HepG2 (cell line): Measurements from ENCODE around the gene ABCF1. TPM values are rescaled to one million over a fixed set of nuclear protein-coding genes. Genes with fewer than 3 reads are reported as not detected.

Experiments
- ATAC-seq: fragments of 200-7000 bp; cut with Tn5 transposase; 3 replicates; pipeline ENCODE4 v1.9.1; 2020; ENCODE audit warnings: mild to moderate bottlenecking, moderate library complexity
- BruUV-seq: library from RNA; stranded (reverse); fragments of 400-500 nt; replicated peaks from 2 replicates; lab custom pipeline; 2021; lab: Mats Ljungman, UMichigan
- CTCF ChIA-PET: fragments of 300-600 bp; formaldehyde crosslinking; extraction: SDS; loops from one replicate; lab custom pipeline; 2021; ENCODE audit warnings: low total read pairs, inconsistent platforms, low intra/inter-chr PET ratio; lab: Yijun Ruan, JAX
- POLR2A ChIA-PET: fragments of 350-600 bp; sonication (Branson Sonifier 250); formaldehyde crosslinking; loops from one replicate; lab custom pipeline; 2020; ENCODE audit warnings: antibody characterized with exemption, inconsistent platforms; lab: Yijun Ruan, JAX
- DNase-seq: peaks from one replicate; pipeline ENCODE4 v3.0.0-alpha.2; 2015; ENCODE audit warnings: low spot score
- FAIRE-seq: peaks from 3 replicates; lab custom pipeline; 2011; peaks lifted over from hg19 to GRCh38; lab: Jason Lieb, UNC
- H2AFZ ChIP-seq: one replicate; pipeline ENCODE4 v1.6.1; 2011; ENCODE audit warnings: low read length, inconsistent platforms
- H3K27ac ChIP-seq: fragments of 300-600 bp; 3 replicates; pipeline ENCODE4 v1.8.0; 2011; ENCODE audit warnings: mixed run types, mild to moderate bottlenecking, mixed read lengths, low read length, inconsistent platforms; ENCODE audit not compliant: insufficient read depth; ENCODE audit errors: extremely low read length
- H3K27me3 ChIP-seq, 2 experiments: fragments of 200-600 bp in 1 of 2; 2 replicates in 1 of 2; 3 replicates in 1 of 2; pipeline versions ENCODE4 v1.6.0 to v1.8.0; 2011; ENCODE audit warnings: low read length in 2 of 2, mild to moderate bottlenecking in 2 of 2, moderate library complexity in 2 of 2, inconsistent platforms in 1 of 2; ENCODE audit not compliant: insufficient read depth in 2 of 2, control insufficient read depth in 1 of 2
- H3K36me3 ChIP-seq, 2 experiments: fragments of 200-600 bp in 1 of 2; replicated peaks in 1 of 2; 2 replicates in 1 of 2; 3 replicates in 1 of 2; pipeline versions ENCODE4 v1.5.1 to v1.8.0; 2011; ENCODE audit warnings: low read length in 2 of 2, inconsistent platforms in 1 of 2; ENCODE audit not compliant: insufficient read depth in 2 of 2, control insufficient read depth in 1 of 2
- H3K4me1 ChIP-seq: 2 replicates; pipeline ENCODE4 v1.5.1; 2012; ENCODE audit warnings: low read length, inconsistent platforms; ENCODE audit not compliant: insufficient read depth
- H3K4me2 ChIP-seq: 2 replicates; pipeline ENCODE4 v1.6.0; 2011; ENCODE audit warnings: low read depth, low read length, inconsistent platforms
- H3K4me3 ChIP-seq, 3 experiments: fragments of 200-600 bp in 1 of 3; sonication (generic), shearing (Covaris generic) in 1 of 3; replicated peaks in 1 of 3; 2 replicates each; pipeline ENCODE4 v1.5.1; 2011 to 2016; ENCODE audit warnings: low read length in 3 of 3, inconsistent platforms in 2 of 3, low read depth in 2 of 3, mild to moderate bottlenecking in 2 of 3, control low read depth in 1 of 3, mixed read lengths in 1 of 3; ENCODE audit not compliant: insufficient read depth in 1 of 3
- H3K79me2 ChIP-seq: one replicate; pipeline ENCODE4 v1.6.1; 2011; ENCODE audit warnings: low read length, inconsistent platforms; ENCODE audit not compliant: insufficient read depth
- H3K9ac ChIP-seq: 2 replicates; pipeline ENCODE4 v1.6.0; 2011; ENCODE audit warnings: mild to moderate bottlenecking, low read depth, low read length, inconsistent platforms; ENCODE audit not compliant: insufficient read depth
- H3K9me3 ChIP-seq: 2 replicates; pipeline ENCODE4 v1.5.1; 2012; ENCODE audit warnings: mild to moderate bottlenecking, low read length
- H4K20me1 ChIP-seq: 2 replicates; pipeline ENCODE4 v1.6.0; 2011; ENCODE audit warnings: inconsistent platforms, mild to moderate bottlenecking, low read length, moderate library complexity; ENCODE audit not compliant: insufficient read depth
- ATRX ChIP-seq: sonication (generic); formaldehyde crosslinking; IDR thresholded peaks from 2 replicates; pipeline ENCODE4 v1.4.0; 2020; ENCODE audit warnings: missing genetic modification reagents, borderline replicate concordance
- FOXA1 ChIP-seq, 2 experiments: fragments of 450-650 bp in 1 of 2; sonication (generic) in 1 of 2; formaldehyde crosslinking in 1 of 2; IDR thresholded peaks; 2 replicates each; pipeline versions ENCODE4 v1.4.0 to v1.6.1; 2016 to 2020; ENCODE audit warnings: missing genetic modification reagents in 1 of 2
- KLF11 ChIP-seq: IDR thresholded peaks from 2 replicates; pipeline ENCODE4 v1.6.1; 2016; ENCODE audit warnings: missing compliant biosample characterization
- MEF2D ChIP-seq: sonication (generic); formaldehyde crosslinking; IDR thresholded peaks from 2 replicates; pipeline ENCODE4 v1.5.1; 2020; ENCODE audit warnings: mild to moderate bottlenecking, missing genetic modification reagents
- NCOA1 ChIP-seq: sonication (generic); formaldehyde crosslinking; IDR thresholded peaks from 2 replicates; pipeline ENCODE4 v1.9.0; 2021; ENCODE audit warnings: missing genetic modification reagents
- SP5 ChIP-seq: IDR thresholded peaks from 2 replicates; pipeline ENCODE4 v1.6.1; 2016; ENCODE audit warnings: low read depth, borderline replicate concordance
- TFDP2 ChIP-seq: sonication (generic); formaldehyde crosslinking; IDR thresholded peaks from 2 replicates; pipeline ENCODE4 v1.4.0; 2020; ENCODE audit warnings: missing genetic modification reagents
- ZFP41 ChIP-seq: sonication (generic); formaldehyde crosslinking; IDR thresholded peaks from 2 replicates; pipeline ENCODE4 v1.4.0; 2020; ENCODE audit warnings: mild to moderate bottlenecking, missing genetic modification reagents, borderline replicate concordance
- ZNF7 ChIP-seq: IDR thresholded peaks from 2 replicates; pipeline ENCODE4 v1.6.1; 2016; ENCODE audit warnings: missing biosample characterization, missing genetic modification reagents
- ZNF878 ChIP-seq: sonication (generic); formaldehyde crosslinking; IDR thresholded peaks from 2 replicates; pipeline ENCODE4 v1.8.1; 2023; ENCODE audit warnings: mild to moderate bottlenecking, missing genetic modification reagents, moderate library complexity
- WGBS: methylation state at CpG from one replicate; pipeline ENCODE4 v1.1.6; 2017; ENCODE audit warnings: low lambda C conversion rate; 5-methylcytosine and 5-hydroxymethylcytosine counted together
- in situ Hi-C: cut with HindIII; loops from 2 replicates; pipeline ENCODE4 v1.10.0; 2017; ENCODE audit warnings: low pct_unique_long_range_greater_than_20kb; ENCODE audit not compliant: extremely low pct_ligation_motif_present
- intact Hi-C: fragments of 100-400 bp; cut with micrococcal nuclease; formaldehyde crosslinking; loops from one replicate; pipeline ENCODE4 v1.10.0; 2022; ENCODE audit not compliant: unreplicated experiment
- polyA plus RNA-seq, 8 experiments: library from polyadenylated mRNA; depleted of rRNA in 3 of 8; stranded (reverse) in 7 of 8; unstranded in 1 of 8; fragments of >200 nt; fragmentation: Illumina TruSeq in 4 of 8; extraction: Trizol in 4 of 8; gene quantifications; 2 replicates each; pipeline versions ENCODE4 v1.2.1 to v1.2.3, GENCODE V29; 2011 to 2016; ENCODE audit warnings: low read depth in 4 of 8, missing spikeins in 1 of 8, mixed read lengths in 1 of 8; ENCODE audit not compliant: insufficient read depth in 1 of 8
- total RNA-seq, 5 experiments: library from RNA; depleted of rRNA; stranded (reverse); fragments of >200 nt; fragmentation: Illumina TruSeq; extraction: Trizol; gene quantifications; 2 replicates each; pipeline ENCODE4 v1.2.3, GENCODE V29; 2016; ENCODE audit warnings: low read depth in 1 of 5

ABCF1 gene
- total and polyA plus RNA-seq, 2 of the 13 experiments (the other 11 are each of a cell fraction or from before 2014, with no cell fraction given), result 25.4 to 98.9 TPM

GRCh38 chr6:30557683-30557981, 13.6 kb upstream of the ABCF1 start:
- peaks cover 11% of the 10 kb centered on the region for H4K20me1 ChIP-seq
- H3K27ac ChIP-seq, result peak overlapping the region; percentile 94
- no TSS peak for BruUV-seq
- ATAC-seq, result no peak
- H3K27me3 ChIP-seq, result no peaks in the 10 kb centered on the region; a peak in 1 of 5 replicates
- no peak for FAIRE-seq
- peaks cover 26% of the 10 kb centered on the region for H3K4me1 ChIP-seq
- no peaks in the 10 kb centered on the region for H3K9me3 ChIP-seq
- TF ChIP-seq KLF11 (CRISPR knock-in tag) (0 out of 2 replicates have a peak, but pooled peaks have one; percentile 4), ATRX (0 out of 2 replicates have a peak, but pooled peaks have one; percentile 17), SP5 (CRISPR knock-in tag) (0 out of 2 replicates have a peak, but pooled peaks have one; percentile 0), ZNF878 (peak; percentile 2; the same call in 1 of the 2 replicates), NCOA1 (CRISPR knock-in tag) (peak; percentile 44; the same call in 1 of the 2 replicates), ZFP41 (CRISPR knock-in tag) (no peak), MEF2D (CRISPR knock-in tag) (no peak), FOXA1 (IDR thresholded peaks at IDR 0.05) (no peak), FOXA1 (CRISPR knock-in tag; IDR thresholded peaks at IDR 0.05) (no peak)
- POLR2A ChIA-PET, result interaction anchor here (0.7 to 4.3 kb wide), 16 partner anchors 8 to 356 kb away, joined by 3 to 74 read pairs (median 6); partner anchors contain the start of genes ABCF1, DHX16, MRPS18B and NRM
- peak overlapping the region; percentile 92 for H3K4me2 ChIP-seq
- DNase-seq, result no peak
- intact Hi-C loops, result loop anchor here (1.0 to 2.0 kb wide), 2 partner anchors 13 to 159 kb away; partner anchors contain the start of gene MDC1
- peak overlapping the region; percentile 85 for H3K9ac ChIP-seq
- in situ Hi-C loops, result no loop called here
- 2% methylated on average over 6 of the region's 6 CpGs for WGBS
- peaks cover 27% of the 10 kb centered on the region for H3K79me2 ChIP-seq
- CTCF ChIA-PET, result no interaction called here
- H2AFZ ChIP-seq, result no peak overlapping the region
- peak overlapping the region; percentile 87 to 93 (median 90) for H3K4me3 ChIP-seq
- H3K36me3 ChIP-seq, result peaks cover 15 to 30% of the 10 kb centered on the region in 2 experiments; a peak in 4 of 5 replicates

DNA sequence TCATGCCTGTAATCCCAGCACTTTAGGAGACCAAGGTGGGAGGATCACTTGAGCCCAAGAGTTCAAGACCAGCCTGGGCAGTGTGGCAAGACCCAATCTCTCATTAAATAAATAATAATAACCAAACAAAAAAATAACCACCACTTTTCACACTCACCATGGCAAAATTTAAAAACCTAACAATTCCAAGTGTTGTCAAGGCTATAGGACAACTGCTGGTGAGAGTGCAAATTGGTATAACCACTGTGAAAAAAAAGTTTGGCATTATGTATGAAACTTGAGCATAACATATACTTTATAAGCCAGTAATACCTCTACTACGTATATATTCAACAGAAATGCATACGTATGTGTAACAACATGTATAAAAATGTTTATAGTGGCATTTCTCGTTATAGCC, 10.3 kb upstream of the ABCF1 start:
- Histone ChIP-seq H3K4me2 (no peak overlapping the region), H2AFZ (no peak overlapping the region), H3K4me3 (no peak overlapping the region), H3K27me3 (no peaks in the 10 kb centered on the region; a peak in 1 of 5 replicates), H4K20me1 (peaks cover 11% of the 10 kb centered on the region), H3K36me3 (peaks cover 5 to 18% of the 10 kb centered on the region in 2 experiments), H3K4me1 (peaks cover 19% of the 10 kb centered on the region), H3K9me3 (no peaks in the 10 kb centered on the region), H3K27ac (no peak overlapping the region), H3K9ac (no peak overlapping the region), H3K79me2 (peaks cover 16% of the 10 kb centered on the region)
- TF ChIP-seq TFDP2 (CRISPR knock-in tag) (no peak), ZNF7 (CRISPR knock-in tag) (peak; percentile 95)
- DNase-seq (no peak), ATAC-seq (no peak), FAIRE-seq (no peak)
- ChIA-PET POLR2A (no interaction called here), CTCF (no interaction called here)
- 98% methylated on average over 3 of the region's 3 CpGs for WGBS
- no TSS peak for BruUV-seq
- intact Hi-C loops (no loop called here), in situ Hi-C loops (no loop called here)
